Activated CD8-positive, alpha-beta memory T cell treated with anti-CD3 and anti-CD28 coated beads for 4 hours (primary cell): ENCODE results near the gene TMEM178B.
"Not testable (repeated sequence)": the region's sequence is repeated elsewhere in the genome, so short reads cannot be mapped to it uniquely, and the experiment has no call there.

Source experiments
- DNase-seq, 2 donors: peaks; one replicate each; pipeline ENCODE4 v3.0.0-alpha.2; 2020; ENCODE audit warnings: low read depth in 2 of 2

TMEM178B gene

GRCh38 chr7:141355032-141355431, 281.2 kb downstream of the TMEM178B start:
- DNase-seq = no peak

GRCh38 chr7:141356161-141356560, 282.3 kb downstream of the TMEM178B start:
- DNase-seq = no peak

DNA sequence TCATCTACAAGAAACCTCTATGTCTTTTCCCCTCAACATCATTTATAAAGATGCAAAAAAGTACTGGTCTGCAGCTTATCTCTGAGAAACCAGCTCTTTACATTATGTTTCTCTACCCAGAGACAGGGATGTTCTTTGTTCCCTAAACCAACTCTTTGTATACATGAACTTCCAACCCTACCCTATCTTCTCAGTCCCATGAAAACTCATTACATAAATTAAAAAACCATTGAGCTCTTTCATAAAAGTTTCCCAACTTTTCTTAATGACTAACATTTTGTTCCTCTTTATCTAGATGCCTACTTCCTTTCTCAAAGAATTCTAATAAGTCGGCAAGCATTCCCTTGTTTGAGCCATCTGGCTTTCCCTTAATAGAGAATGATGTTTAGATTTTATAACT, 284.5 kb downstream of the TMEM178B start:
- no peak for DNase-seq

- DNase-seq = no peak
Observed at GRCh38 chr7:141359262-141359661, 285.4 kb downstream of the TMEM178B start.

GRCh38 chr7:141359740-141360415, 286.0 kb downstream of the TMEM178B start:
- no peak for DNase-seq

DNA sequence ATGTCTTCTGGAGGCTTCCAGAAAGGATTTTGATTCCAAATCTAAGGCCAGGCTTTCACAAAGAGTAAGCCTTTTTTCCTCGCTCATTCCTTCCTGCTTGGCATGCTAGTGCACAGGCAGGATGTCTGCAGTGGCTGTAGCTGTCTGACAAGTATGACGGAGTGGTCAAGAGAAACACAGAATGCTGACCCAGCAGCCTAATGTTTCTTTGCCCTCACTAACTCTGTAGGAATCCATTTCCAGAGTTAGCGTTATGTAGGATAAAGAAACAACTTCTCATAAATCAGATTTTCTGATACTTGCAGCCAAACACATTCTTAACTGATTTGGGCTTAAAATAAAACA, 286.5 kb downstream of the TMEM178B start:
- no peak for DNase-seq

- DNase-seq = no peak
Observed at GRCh38 chr7:141360803-141361202, 286.9 kb downstream of the TMEM178B start.

GRCh38 chr7:141361479-141361878, 287.6 kb downstream of the TMEM178B start:
- DNase-seq = no peak

- no peak for DNase-seq
Observed at GRCh38 chr7:141361960-141362359, 288.1 kb downstream of the TMEM178B start.

GRCh38 chr7:141362580-141363435, 288.9 kb downstream of the TMEM178B start:
- no peak for DNase-seq

DNA sequence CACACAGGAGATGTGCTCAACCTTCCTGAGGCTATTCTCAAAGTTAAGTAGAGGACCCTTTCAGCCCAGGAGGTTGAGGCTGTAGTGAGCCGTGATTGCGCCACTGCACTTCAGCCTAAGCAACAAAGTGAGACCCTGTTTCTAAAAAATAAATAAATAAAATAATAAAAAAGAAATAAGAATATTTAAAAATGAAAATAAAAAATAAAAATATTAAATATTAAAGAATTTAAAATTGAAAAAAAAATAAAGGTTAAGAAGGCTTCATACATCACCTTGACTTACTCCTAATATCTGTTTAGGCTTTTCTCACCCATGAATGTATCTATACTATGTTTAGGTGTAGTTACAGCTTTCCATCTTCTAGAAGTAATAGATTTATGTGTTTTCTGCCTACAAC, 289.9 kb downstream of the TMEM178B start:
- DNase-seq = no peak

- DNase-seq = no peak
Observed at GRCh38 chr7:141366091-141366621, 292.3 kb downstream of the TMEM178B start.

DNA sequence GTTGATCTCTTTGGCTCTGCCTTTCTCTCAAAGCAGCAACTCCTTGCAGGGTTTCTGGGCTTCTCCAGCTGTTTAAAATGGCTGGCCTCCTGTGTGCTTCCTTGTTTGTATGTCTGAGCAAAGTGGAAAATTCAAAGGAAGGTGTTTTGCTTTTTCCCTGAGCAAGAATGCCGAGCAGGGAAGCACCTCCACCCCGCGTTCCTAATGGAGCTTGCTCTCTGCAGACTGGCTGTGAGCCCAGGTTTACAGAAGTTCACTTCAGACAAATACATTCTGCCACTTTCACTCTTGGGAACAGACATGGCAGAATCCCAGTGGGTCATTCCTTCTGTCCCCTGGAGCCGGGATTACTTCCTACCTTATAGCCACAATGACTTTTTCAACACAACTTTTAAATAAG, 295.6 kb downstream of the TMEM178B start:
- no peak for DNase-seq

DNA sequence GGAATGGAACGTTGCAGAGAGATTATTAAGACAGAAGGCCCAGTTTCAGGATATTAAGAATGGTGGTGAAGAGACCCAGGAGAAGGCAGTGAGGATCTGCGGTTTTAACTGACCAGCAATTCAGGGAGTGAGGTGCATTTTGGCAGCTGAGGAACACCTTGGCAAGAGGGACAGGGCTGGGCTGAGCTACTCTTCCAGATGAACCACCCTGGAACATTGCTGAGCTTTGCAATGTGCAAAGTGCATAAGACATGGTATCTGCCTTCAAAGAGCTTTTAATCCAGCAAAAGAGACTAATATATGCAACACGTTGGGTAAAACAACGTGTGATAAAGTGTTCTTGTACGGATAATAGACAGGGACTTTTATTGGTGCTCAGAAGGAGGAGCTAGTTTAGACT, 296.3 kb downstream of the TMEM178B start:
- DNase-seq = no peak

DNA sequence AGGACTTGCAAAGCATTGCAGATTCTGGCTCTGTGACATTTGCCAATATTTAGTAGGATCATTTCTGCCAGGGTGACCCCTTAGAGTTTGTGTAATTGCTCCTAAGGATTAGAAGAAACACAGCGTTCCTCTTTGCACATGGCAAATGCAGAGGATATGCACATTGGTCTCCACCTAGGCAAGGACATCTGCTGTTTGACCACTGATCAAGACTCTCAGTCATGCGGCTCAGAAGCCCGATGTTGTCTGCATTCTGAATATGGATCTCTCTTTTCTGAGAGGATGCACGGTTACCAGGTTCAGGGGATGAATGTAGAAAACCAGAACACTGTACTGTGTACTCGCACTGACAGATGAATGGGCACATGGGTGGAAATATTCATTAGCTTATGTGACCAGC, 296.8 kb downstream of the TMEM178B start:
- DNase-seq = no peak

DNA sequence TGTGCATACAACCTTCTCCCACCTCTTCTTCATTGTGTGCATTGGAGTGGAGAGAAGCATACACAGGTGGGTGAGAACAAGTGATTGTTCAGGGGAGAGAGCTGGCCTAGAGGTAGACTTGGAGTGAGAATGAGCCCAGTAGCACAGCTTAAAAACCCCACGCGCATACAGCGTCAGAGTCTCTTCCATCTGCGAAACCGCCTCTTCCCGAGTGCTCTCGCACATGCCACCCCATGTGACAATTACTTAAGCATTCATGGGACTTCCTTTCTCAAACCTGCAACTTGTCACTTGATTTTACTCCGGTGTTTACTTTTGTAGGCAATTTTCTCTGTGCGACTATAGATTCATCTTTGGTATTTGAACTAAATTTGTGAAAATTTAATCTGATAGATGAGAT, 300.6 kb downstream of the TMEM178B start:
- DNase-seq = no peak

DNA sequence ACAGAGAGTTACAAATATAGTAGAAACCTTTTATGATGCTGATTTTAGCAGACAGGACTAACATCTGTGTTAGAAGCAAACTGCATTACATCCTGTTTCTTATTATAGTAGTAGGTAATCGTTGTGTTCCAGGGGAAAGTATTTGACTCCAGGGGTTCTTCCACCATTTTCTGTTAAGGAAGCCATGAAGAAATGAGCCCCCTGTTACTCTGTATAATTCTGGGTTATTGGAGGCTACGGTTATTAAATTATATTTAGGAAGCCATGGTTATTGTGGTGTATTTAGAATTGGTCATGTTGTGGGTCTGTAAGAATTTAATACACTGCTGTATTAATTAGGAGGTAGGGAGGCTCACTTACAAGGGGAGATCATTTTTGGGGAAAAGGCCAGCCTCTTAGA, 301.6 kb downstream of the TMEM178B start:
- DNase-seq = no peak

- DNase-seq = no peak
Observed at GRCh38 chr7:141377906-141378305, 304.0 kb downstream of the TMEM178B start.

DNA sequence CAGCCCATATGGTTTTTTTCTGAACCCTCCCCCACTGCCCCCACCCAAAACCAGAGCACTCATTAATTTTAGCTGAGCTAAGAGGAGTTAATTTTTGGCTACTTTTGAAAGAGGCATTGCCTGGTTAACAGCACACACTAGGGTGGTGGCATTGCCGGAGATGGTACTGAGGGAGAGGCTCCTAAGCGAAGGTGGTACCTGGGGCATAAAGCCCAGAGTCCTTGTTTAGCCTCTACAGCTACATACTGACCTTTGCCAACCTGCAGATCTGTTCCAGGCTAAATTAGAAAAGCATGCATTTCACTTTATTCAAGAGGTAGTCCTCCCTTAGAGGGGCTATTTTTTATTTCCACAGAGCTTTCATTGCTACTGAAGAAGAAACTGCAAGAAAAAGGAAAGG, 304.5 kb downstream of the TMEM178B start:
- no peak for DNase-seq

DNA sequence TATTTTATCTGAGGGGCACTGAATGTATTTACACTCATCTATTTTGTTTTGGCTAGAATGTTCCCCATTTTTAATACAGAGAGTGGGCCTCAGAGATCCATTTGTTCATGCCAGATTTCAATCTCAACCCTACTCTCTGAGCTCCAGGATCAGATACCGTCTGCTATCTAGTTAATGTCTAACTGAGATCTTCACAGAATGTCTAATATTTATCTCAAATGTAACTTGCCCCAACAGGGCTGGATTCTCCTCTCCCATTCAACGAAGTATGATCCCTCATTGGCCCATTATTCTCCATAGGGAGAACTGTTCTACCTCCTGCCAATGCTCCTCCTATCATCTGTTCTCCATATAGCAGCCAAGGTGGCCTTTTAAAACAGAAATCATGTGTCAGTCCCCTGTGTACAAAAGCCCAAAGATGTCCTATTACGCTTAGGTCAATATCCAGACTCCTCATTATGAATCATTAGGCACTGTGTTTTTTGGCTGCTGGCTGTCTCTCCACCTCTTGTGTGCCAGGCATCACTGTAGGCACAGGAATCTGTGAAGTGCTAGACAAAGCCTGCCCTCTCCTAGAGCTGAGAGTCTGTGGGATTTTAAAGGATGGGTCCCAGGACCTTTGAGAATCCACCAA, 308.0 kb downstream of the TMEM178B start:
- DNase-seq = no peak

DNA sequence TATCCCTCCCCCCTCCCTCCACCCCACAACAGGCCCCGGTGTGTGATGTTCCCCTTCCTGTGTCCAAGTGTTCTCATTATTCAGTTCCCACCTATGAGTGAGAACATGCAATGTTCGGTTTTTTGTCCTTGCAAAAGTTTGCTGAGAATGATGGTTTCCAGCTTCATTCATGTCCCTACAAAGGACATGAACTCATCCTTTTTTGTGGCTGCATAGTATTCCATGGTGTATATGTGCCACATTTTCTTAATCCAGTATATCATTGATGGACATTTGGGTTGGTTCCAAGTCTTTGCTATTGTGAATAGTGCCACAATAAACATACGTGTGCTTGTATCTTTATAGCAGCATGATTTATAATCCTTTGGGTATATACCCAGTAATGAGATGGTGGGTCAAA, 309.5 kb downstream of the TMEM178B start:
- DNase-seq = not testable (repeated sequence)

- no peak for DNase-seq
Observed at GRCh38 chr7:141386881-141387280, 313.0 kb downstream of the TMEM178B start.
